Brain pericyte (primary cell): ENCODE results near the gene CDK5RAP1.

ENCODE experiments used
- DNase-seq: peaks from one replicate; pipeline ENCODE4 v3.0.0-alpha.2; 2012; ENCODE audit warnings: low read depth, low spot score

The CDK5RAP1 gene

DNA sequence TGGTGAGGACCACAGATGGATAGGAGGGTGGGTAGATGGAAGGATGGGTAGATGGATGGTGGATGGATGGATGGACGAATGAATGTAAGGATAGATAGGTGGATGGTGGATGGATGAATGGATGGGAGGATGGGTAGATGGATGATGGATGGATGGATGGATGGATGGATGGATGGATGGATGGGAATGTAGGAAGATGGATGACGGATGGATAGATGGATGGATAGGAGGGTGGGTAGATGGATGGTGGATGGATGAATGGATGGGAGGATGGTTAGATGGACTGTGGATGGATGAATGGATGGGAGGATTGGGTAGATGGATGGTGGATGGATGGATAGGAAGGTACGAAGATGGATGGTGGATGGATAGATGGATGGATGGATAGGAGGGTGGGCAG, 67.2 kb downstream of the CDK5RAP1 start:
- DNase-seq: no peak

DNA sequence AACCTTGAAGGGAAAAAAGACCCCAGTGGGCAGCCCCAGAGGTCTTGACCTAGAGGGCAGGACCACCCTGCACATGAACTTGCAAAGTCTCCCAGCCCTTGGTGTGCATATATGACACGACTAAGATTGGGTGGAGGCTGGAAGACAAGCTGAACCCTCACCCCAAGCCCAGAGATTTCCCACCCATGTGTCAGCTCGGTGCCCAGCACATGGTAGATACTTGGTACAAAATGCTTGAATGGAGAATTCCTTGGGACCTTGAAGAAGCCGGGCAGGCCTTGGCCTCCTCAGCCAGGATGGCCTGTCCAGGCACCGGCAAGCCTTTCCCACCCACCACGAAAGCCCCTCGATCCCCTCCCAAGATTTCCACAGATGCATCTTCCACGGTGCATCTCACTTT, 67.7 kb downstream of the CDK5RAP1 start:
- DNase-seq: no peak

DNA sequence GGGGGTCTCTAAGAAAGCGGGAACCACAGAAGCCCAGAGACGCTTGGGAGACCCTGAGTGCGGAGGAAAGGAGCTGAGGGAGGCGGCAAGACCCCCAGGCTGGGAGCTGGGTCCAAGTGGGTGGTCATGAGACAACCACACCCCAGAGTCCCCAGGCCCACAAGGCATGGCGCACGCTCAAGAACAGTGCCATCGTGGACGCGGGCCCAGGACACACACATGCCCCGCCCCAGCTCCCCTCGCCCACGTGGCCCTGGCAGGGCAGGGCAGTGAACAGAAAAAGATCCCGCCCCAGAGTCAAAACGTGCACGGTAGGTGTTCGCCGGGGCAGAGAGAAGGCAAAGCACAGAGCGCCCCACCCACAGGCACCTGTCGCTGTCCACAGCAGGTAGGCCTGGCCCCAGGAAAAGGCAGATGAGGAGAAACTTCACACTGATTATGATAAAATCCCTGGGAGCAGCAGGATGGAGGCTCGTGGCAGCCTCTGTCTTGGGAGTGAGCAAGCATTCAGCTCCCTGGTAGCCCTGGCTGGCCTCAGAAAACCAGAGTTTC, 68.3 kb downstream of the CDK5RAP1 start:
- no peak for DNase-seq

- no peak for DNase-seq
These were observed 72.9 kb downstream of the CDK5RAP1 start for GRCh38 chr20:33328157-33329137.

- no peak for DNase-seq
These were observed 76.0 kb downstream of the CDK5RAP1 start for GRCh38 chr20:33325350-33325749.

GRCh38 chr20:33323236-33323635, 78.1 kb downstream of the CDK5RAP1 start:
- DNase-seq: no peak

- no peak for DNase-seq
These were observed 78.9 kb downstream of the CDK5RAP1 start for GRCh38 chr20:33322456-33322855.

GRCh38 chr20:33320006-33320405, 81.3 kb downstream of the CDK5RAP1 start:
- DNase-seq: no peak

- no peak for DNase-seq
These were observed 83.3 kb downstream of the CDK5RAP1 start for GRCh38 chr20:33318096-33318429.

GRCh38 chr20:33317424-33318095, 83.8 kb downstream of the CDK5RAP1 start:
- no peak for DNase-seq

- DNase-seq: no peak
These were observed 84.4 kb downstream of the CDK5RAP1 start for GRCh38 chr20:33316958-33317357.

DNA sequence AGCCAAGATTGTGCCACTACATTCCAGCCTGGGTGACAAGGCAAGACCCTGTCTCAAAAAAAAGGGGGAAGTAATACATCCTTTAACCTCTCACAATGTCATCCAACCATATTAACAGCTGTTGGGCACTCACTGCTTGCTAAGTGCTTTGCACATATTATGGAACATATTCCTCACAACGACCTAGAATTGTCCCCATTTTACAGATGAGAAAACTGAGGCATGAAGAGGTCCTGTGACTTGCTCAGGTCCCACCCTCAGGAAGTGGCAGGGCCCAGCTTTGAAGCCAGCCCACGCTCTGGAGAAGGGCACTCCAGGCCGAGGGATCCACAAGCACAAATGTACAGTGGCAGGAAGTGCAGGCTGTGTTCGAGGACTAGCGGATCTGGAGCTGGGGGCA, 85.0 kb downstream of the CDK5RAP1 start:
- no peak for DNase-seq

DNA sequence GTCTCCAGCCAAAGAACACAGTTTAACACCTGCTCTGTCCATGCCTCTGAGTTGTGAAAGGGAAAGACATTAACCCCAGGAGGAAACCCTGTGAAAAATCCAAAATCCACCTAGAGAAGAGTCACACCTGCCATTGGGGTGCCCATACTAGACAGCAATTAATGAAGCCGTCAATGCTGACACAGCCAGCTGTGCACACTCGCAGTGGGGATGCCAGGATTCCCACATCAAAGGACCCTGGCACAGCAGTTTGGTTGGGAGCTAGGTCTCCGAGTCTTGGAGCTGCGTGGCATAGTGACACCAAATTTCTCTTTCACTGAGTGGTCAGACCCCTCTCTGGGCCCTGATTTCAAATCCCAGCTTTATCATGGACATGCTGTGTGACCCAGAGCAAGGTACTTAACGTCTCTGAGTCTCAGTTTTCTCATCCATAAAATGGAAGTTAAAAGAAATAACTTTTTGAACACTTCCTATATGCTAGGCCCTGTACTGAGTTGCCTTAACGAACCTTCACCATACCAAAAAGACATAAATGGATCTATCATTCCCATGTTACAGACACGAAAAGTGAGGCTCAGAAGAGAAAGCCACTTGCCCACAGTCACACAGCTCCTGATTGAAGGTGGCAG, 87.5 kb downstream of the CDK5RAP1 start:
- no peak for DNase-seq

DNA sequence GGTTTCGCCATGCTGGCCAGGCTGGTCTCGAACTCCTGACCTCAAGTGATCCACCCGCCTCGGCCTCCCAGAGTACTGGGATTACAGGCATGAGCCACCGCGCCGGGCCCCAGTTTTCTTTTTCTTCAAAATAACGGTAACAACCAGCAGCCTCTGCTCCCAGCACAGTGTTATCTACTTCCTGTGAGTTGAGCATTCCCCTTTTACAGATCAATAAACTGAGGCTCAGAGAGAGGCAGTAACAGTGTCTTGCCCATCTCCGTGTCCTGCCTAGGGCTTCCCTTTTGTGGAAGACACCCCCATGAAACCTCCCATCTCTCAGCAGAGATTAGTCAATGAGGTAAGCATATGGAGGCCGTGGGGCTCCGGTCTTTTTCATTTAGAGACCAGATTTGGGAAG, 88.7 kb downstream of the CDK5RAP1 start:
- DNase-seq: no peak

DNA sequence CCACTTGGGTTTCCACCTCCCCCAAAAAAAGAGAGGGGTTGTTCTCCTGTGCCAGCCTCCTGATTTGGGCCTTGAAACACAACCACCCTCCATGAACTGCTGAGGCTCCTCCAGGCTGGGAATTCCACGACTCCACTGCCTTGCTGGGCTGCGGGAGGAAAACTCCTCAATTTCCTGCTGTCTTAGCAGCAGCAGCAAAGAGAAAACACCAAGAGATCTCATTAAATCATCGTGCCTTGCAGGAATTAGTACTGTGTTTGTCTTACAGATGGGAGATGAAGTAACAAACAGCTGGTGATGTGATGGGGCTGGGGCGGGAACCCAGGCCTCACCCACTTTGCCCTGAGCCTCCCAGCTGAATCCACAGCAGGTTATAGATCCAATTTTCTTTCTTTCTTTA, 89.3 kb downstream of the CDK5RAP1 start:
- no peak for DNase-seq

DNA sequence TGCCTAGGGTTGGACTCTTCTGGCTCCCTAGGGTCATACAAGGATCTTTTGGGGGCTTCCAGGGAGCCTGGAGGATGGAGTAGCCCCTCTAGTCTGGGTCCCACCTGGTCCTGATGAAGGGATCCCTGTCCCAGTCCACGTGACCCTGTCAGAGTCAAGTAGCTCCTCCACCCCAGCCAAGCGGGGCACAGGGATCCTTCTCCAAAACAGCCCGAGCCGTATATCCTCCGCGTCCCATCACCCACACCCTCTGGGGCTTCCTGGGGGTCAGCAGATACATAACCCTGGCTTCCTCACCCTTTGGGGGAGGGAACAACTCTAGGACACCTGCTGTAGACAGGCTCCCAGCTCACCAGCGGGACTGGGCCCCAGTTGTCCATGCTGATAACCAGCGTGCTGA, 90.3 kb downstream of the CDK5RAP1 start:
- DNase-seq: no peak

- DNase-seq: no peak
These were observed 90.9 kb downstream of the CDK5RAP1 start for GRCh38 chr20:33310327-33310899.

DNA sequence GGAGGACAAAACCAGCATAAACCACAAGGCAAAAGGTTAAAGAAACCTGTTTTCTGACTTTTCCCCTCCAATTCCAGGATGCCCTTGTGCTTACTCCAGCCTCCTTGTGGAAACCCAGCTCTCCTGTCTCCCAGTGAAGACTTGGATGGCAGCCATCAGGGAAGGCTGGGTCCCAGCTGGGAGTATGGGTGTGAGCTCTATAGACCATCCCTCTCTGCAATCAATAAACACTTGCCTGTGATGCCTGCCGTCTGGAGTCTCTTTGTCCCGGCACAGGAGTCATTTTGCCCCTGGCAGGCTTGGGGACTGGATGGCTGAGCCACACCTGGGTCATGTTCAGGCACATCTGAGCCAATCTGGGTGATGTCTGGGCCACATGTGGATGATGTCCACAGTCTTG, 91.7 kb downstream of the CDK5RAP1 start:
- DNase-seq: no peak
